H7 (cell line): ENCODE data around the gene PFKM. TPM values are rescaled to one million over a fixed set of nuclear protein-coding genes. Genes with fewer than 3 reads are reported as not detected.

Source experiments
- total RNA-seq: library from RNA; depleted of rRNA; stranded (reverse); fragments of >200 nt; shearing (Covaris generic); gene quantifications from 2 replicates; pipeline ENCODE4 v1.2.3, GENCODE V29; 2014; rRNA removed

Gene PFKM
- total RNA-seq, 1 experiment from 2014 or later: 61.5 TPM

Other genes with a start within 250 kb of the PFKM start
- gene VDR, start 214.4 kb upstream of the PFKM start, total RNA-seq: 0.03 TPM in 1 of 2 replicates, not detected in the other
- gene TMEM106C, start 155.8 kb upstream of the PFKM start, total RNA-seq: 13.4 and 15.6 TPM in 2 replicates
- gene COL2A1, start 114.9 kb upstream of the PFKM start, total RNA-seq: 2.0 and 4.6 TPM in 2 replicates
- gene SENP1, start 13.3 kb upstream of the PFKM start, total RNA-seq: 26.7 and 27.0 TPM in 2 replicates
- gene ASB8, start 38.2 kb downstream of the PFKM start, total RNA-seq: 7.5 and 8.5 TPM in 2 replicates
- gene CCDC184, start 64.3 kb downstream of the PFKM start, total RNA-seq: 0.07 and 0.17 TPM in 2 replicates
- not detected in 2 replicates for gene OR10AD1, start 83.9 kb downstream of the PFKM start, total RNA-seq
- gene ZNF641, start 231.6 kb downstream of the PFKM start, total RNA-seq: 3.4 and 4.3 TPM in 2 replicates